ENCODE results near the gene HMCN2.

DNA sequence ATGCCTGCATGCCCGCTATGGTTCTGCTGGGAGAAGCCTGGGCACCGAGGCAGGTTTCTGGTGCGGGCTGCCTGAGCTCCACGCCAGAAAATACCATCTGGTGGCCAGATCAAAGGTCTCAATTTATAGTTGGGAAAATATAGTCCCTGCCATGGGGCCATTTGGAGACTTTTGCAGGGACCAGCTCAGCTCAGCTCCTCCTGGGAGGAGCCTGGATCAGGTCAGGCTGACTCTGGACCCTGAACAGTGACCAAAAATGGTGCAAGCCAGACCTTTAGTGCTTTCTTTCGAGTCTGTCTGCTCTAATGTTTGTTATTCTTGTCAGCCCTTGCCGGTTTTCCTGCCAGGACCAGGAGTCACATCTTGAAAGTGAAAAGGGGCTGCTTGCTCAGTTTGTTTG lies 31.8 kb downstream of the HMCN2 start:
- TF ChIP-seq, protein P1, sequence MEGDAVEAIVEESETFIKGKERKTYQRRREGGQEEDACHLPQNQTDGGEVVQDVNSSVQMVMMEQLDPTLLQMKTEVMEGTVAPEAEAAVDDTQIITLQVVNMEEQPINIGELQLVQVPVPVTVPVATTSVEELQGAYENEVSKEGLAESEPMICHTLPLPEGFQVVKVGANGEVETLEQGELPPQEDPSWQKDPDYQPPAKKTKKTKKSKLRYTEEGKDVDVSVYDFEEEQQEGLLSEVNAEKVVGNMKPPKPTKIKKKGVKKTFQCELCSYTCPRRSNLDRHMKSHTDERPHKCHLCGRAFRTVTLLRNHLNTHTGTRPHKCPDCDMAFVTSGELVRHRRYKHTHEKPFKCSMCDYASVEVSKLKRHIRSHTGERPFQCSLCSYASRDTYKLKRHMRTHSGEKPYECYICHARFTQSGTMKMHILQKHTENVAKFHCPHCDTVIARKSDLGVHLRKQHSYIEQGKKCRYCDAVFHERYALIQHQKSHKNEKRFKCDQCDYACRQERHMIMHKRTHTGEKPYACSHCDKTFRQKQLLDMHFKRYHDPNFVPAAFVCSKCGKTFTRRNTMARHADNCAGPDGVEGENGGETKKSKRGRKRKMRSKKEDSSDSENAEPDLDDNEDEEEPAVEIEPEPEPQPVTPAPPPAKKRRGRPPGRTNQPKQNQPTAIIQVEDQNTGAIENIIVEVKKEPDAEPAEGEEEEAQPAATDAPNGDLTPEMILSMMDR (IDR thresholded peaks at IDR 0.05), result no peak
- no peak for TF ChIP-seq POLR2A (IDR thresholded peaks at IDR 0.05)
- TF ChIP-seq POLR2AphosphoS5 (IDR thresholded peaks at IDR 0.05), result peak; percentile 14

Measured in prostate gland (tissue), 2 donors.